Measurements from ENCODE around the gene CRTC1. TPM values are rescaled to one million over a fixed set of nuclear protein-coding genes. Genes with fewer than 3 reads are reported as not detected.
"Not testable (repeated sequence)": the region's sequence is repeated elsewhere in the genome, so short reads cannot be mapped to it uniquely, and the experiment has no call there.

Gene CRTC1
- total RNA-seq, 1 donor from 2014 or later, result 14.6 TPM

DNA sequence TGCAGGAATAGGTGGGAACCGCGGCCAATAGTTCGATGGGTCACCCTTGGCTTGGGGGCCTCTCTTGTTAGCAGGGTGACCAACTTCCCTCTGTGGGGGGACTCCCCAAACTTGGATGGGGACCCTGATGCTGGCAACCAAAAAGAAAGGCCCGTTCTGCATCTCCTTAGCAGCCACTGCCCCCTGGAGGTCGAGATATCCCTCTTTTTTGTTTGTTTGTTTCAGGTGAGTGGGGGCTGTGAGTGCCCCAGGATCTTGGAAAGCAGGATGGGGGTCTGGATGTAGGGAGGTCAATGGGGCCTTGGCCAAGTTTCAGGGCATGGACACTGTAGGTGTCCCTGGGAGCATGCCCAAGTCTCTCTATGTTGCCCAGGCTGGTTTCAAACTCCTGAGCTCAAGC lies 7.7 kb upstream of the CRTC1 start:
- Mint-ChIP-seq H3K4me3 (ENCODE audit: unreplicated experiment) (no peak overlapping the region), H3K36me3 (ENCODE audit: low read depth) (no peaks in the 10 kb centered on the region), H3K4me1 (ENCODE audit: low read depth) (peaks cover 29% of the 10 kb centered on the region), H3K27me3 (ENCODE audit: low read depth) (no peaks in the 10 kb centered on the region), H3K27ac (ENCODE audit: unreplicated experiment) (no peak overlapping the region), H3K9me3 (ENCODE audit: low read depth) (no peaks in the 10 kb centered on the region)
- DNase-seq (ENCODE audit: low spot score), result no peak
- TF ChIP-seq, protein P1, sequence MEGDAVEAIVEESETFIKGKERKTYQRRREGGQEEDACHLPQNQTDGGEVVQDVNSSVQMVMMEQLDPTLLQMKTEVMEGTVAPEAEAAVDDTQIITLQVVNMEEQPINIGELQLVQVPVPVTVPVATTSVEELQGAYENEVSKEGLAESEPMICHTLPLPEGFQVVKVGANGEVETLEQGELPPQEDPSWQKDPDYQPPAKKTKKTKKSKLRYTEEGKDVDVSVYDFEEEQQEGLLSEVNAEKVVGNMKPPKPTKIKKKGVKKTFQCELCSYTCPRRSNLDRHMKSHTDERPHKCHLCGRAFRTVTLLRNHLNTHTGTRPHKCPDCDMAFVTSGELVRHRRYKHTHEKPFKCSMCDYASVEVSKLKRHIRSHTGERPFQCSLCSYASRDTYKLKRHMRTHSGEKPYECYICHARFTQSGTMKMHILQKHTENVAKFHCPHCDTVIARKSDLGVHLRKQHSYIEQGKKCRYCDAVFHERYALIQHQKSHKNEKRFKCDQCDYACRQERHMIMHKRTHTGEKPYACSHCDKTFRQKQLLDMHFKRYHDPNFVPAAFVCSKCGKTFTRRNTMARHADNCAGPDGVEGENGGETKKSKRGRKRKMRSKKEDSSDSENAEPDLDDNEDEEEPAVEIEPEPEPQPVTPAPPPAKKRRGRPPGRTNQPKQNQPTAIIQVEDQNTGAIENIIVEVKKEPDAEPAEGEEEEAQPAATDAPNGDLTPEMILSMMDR (IDR thresholded peaks at IDR 0.05), result peak; percentile 77

DNA sequence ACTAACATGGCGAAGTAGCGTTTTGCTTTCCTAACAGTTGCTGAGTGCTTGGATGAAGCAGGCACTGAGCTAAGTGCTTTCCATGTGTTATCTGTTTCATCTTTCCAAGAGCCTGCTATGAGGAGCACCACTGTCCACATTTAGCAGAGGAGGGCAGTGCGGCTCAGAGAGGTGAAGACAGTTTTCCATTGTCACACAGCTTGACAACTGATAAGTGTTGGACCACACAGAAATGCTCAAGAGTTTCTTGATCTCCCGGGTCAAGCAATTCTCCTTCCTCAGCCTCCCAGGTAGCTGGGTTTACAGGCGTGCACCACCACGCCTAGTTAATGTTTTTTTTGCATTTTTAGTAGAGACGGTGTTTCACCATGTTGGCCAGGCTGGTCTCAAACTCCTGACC lies 6.8 kb upstream of the CRTC1 start:
- DNase-seq (ENCODE audit: low spot score), result no peak
- no peak overlapping the region for H3K27ac Mint-ChIP-seq (ENCODE audit: unreplicated experiment)
- TF ChIP-seq, protein P1 (IDR thresholded peaks at IDR 0.05), result no peak
- peaks cover 29% of the 10 kb centered on the region for H3K4me1 Mint-ChIP-seq (ENCODE audit: low read depth)
- no peak overlapping the region for H3K4me3 Mint-ChIP-seq (ENCODE audit: unreplicated experiment)
- no peaks in the 10 kb centered on the region for H3K27me3 Mint-ChIP-seq (ENCODE audit: low read depth)
- H3K36me3 Mint-ChIP-seq (ENCODE audit: low read depth), result no peaks in the 10 kb centered on the region
- no peaks in the 10 kb centered on the region for H3K9me3 Mint-ChIP-seq (ENCODE audit: low read depth)

DNA sequence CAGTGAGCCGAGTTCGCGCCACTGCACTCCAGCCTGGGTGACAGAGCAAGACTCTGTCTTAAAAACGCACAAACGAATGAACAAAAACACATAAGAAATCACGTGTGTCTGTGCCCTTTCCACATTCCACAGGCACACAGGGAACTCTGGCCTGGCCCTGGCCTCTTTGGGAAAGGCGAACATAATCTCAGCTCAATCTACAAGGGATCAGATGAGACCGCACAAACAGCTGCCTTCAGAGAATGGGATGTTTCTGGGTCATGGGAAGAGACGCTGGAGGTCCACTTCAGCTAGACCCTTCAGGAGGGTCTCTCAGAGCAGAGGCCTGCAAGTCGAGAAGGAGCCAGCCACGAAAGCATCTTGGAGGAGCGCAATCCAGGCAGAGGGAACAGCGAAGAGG lies 6.3 kb upstream of the CRTC1 start:
- no peaks in the 10 kb centered on the region for H3K9me3 Mint-ChIP-seq (ENCODE audit: low read depth)
- no peaks in the 10 kb centered on the region for H3K36me3 Mint-ChIP-seq (ENCODE audit: low read depth)
- H3K4me1 Mint-ChIP-seq (ENCODE audit: low read depth), result peaks cover 29% of the 10 kb centered on the region
- no peak overlapping the region for H3K4me3 Mint-ChIP-seq (ENCODE audit: unreplicated experiment)
- TF ChIP-seq, protein P1 (IDR thresholded peaks at IDR 0.05), result no peak
- H3K27me3 Mint-ChIP-seq (ENCODE audit: low read depth), result no peaks in the 10 kb centered on the region
- no peak for DNase-seq (ENCODE audit: low spot score)
- H3K27ac Mint-ChIP-seq (ENCODE audit: unreplicated experiment), result peak overlapping the region; percentile 71

DNA sequence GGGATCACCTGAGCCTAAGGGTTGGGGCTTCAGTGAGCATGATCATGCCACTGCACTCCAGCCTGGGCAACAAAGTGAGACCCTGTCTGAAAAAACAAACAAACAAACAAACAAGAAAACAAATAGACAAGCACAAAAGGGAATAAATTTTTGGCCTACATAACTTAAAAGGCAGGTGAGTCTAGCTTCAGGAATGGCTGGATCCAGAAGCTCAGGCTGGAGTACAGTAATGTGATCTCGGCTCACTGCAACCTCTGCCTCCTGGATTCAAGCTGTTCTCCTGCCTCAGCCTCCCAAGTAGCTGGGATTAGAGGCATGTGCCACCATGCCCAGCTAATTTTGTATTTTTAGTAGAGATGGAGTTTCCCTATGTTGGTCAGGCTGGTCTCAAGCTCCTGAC lies 3.3 kb upstream of the CRTC1 start:
- peaks cover 37% of the 10 kb centered on the region for H3K4me1 Mint-ChIP-seq (ENCODE audit: low read depth)
- not testable (repeated sequence) for H3K27me3 Mint-ChIP-seq (ENCODE audit: low read depth); DNase-seq (ENCODE audit: low spot score); H3K9me3 Mint-ChIP-seq (ENCODE audit: low read depth); H3K27ac Mint-ChIP-seq (ENCODE audit: unreplicated experiment); H3K4me3 Mint-ChIP-seq (ENCODE audit: unreplicated experiment); H3K36me3 Mint-ChIP-seq (ENCODE audit: low read depth)

DNA sequence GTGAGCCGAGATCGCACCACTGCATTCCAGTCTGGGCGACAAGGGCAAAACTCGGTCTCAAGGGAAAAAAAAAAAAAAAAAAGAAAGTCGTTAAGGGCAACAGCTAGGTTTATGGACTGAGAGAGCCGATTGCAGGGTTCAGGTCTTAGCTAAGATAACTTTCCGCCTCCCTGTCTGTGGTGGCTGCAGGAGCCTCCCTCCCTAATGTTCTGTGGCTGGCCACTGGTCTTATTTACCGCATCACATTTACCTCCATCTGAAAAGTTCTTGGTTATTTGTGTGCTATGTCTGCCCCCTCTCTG lies 722 bp upstream of the CRTC1 start:
- Mint-ChIP-seq H3K9me3 (ENCODE audit: low read depth) (no peaks in the 10 kb centered on the region), H3K27me3 (ENCODE audit: low read depth) (no peaks in the 10 kb centered on the region), H3K4me1 (ENCODE audit: low read depth) (peaks cover 30% of the 10 kb centered on the region), H3K4me3 (ENCODE audit: unreplicated experiment) (peak overlapping the region; percentile 78), H3K36me3 (ENCODE audit: low read depth) (no peaks in the 10 kb centered on the region), H3K27ac (ENCODE audit: unreplicated experiment) (no peak overlapping the region)
- TF ChIP-seq, protein P1 (IDR thresholded peaks at IDR 0.05), result no peak
- no peak for DNase-seq (ENCODE audit: low spot score)

DNA sequence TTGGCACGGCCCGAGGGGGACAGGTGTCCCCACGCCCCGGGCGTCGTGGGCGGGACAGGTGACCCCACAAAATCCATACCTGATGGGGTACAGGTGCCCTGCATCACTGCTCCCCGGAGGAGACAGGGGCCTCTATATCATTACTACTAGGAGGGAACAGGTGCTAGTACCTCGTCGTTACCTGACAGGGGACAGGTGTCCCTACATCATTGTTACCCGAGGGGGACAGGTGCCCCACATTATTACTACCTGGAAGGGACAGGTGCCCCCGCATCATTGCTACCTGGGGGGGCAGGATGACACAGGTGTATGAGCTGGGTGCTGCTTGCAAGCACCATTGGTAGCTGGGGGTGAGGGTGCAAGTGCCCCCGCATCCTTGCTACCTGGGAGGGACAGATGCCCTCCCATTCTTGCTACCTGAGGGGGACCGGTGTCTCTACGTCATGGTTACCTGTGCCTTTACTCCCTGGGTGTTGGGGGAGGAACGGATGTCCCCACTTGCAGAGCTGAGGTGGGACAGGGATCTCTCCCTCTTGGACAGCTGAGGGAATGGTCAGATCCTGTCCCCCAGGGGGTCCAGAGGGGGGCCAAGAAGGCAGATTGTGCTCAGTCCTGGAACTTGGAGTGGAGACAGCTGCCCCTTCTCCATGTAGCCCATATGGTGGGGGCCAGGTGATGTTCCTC lies 620 bp downstream of the CRTC1 start:
- Mint-ChIP-seq H3K27ac (ENCODE audit: unreplicated experiment) (no peak overlapping the region), H3K4me1 (ENCODE audit: low read depth) (peaks cover 22% of the 10 kb centered on the region), H3K4me3 (ENCODE audit: unreplicated experiment) (peak overlapping the region; percentile 60), H3K27me3 (ENCODE audit: low read depth) (no peaks in the 10 kb centered on the region), H3K36me3 (ENCODE audit: low read depth) (no peaks in the 10 kb centered on the region), H3K9me3 (ENCODE audit: low read depth) (no peaks in the 10 kb centered on the region)
- no peak for DNase-seq (ENCODE audit: low spot score)
- TF ChIP-seq, protein P1 (IDR thresholded peaks at IDR 0.05), result no peak
